Osteocyte (in vitro differentiated cells): Measurements from ENCODE around the gene TSTD2. TPM values are rescaled to one million over a fixed set of nuclear protein-coding genes. Genes with fewer than 3 reads are reported as not detected.

Experiments used
- DNase-seq: peaks from one replicate; pipeline ENCODE4 v3.0.0; 2021; ENCODE audit warnings: mixed read lengths; ENCODE audit not compliant: unreplicated experiment; ENCODE audit errors: extremely low spot score
- H3K27ac Mint-ChIP-seq: one replicate; pipeline ENCODE4 v1.8.0; 2021; ENCODE audit warnings: mild to moderate bottlenecking, mixed read lengths; ENCODE audit not compliant: unreplicated experiment
- H3K27me3 Mint-ChIP-seq: one replicate; pipeline ENCODE4 v1.8.0; 2021; ENCODE audit warnings: mixed read lengths; ENCODE audit not compliant: unreplicated experiment
- H3K36me3 Mint-ChIP-seq: one replicate; pipeline ENCODE4 v1.8.0; 2021; ENCODE audit warnings: mixed read lengths; ENCODE audit not compliant: unreplicated experiment
- H3K4me1 Mint-ChIP-seq: one replicate; pipeline ENCODE4 v1.8.0; 2021; ENCODE audit warnings: mixed read lengths; ENCODE audit not compliant: unreplicated experiment
- H3K4me3 Mint-ChIP-seq: one replicate; pipeline ENCODE4 v1.8.0; 2021; ENCODE audit warnings: mild to moderate bottlenecking, moderate library complexity, mixed read lengths; ENCODE audit not compliant: unreplicated experiment
- H3K9me3 Mint-ChIP-seq: one replicate; pipeline ENCODE4 v1.8.0; 2021; ENCODE audit warnings: mixed read lengths; ENCODE audit not compliant: unreplicated experiment
- total RNA-seq: library from RNA; stranded (reverse); gene quantifications from 2 replicates; pipeline ENCODE4 v1.2.1, GENCODE V29; 2021
- TF ChIP-seq, protein P1 (sequence below): fragments of 200-600 bp; sonication (generic); IDR thresholded peaks from 2 replicates; pipeline ENCODE4 v1.5.0; 2021; ENCODE audit warnings: antibody characterized with exemption, mild to moderate bottlenecking, moderate library complexity

The TSTD2 gene
- total RNA-seq, 1 donor from 2014 or later, result 23.3 TPM

GRCh38 chr9:97572892-97573365, 60.2 kb downstream of the TSTD2 start:
- no peaks in the 10 kb centered on the region for H3K4me1 Mint-ChIP-seq
- H3K4me3 Mint-ChIP-seq, result no peak overlapping the region
- TF ChIP-seq, protein P1, sequence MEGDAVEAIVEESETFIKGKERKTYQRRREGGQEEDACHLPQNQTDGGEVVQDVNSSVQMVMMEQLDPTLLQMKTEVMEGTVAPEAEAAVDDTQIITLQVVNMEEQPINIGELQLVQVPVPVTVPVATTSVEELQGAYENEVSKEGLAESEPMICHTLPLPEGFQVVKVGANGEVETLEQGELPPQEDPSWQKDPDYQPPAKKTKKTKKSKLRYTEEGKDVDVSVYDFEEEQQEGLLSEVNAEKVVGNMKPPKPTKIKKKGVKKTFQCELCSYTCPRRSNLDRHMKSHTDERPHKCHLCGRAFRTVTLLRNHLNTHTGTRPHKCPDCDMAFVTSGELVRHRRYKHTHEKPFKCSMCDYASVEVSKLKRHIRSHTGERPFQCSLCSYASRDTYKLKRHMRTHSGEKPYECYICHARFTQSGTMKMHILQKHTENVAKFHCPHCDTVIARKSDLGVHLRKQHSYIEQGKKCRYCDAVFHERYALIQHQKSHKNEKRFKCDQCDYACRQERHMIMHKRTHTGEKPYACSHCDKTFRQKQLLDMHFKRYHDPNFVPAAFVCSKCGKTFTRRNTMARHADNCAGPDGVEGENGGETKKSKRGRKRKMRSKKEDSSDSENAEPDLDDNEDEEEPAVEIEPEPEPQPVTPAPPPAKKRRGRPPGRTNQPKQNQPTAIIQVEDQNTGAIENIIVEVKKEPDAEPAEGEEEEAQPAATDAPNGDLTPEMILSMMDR, result no peak
- no peak for DNase-seq
- H3K9me3 Mint-ChIP-seq, result no peaks in the 10 kb centered on the region
- H3K27ac Mint-ChIP-seq, result no peak overlapping the region
- H3K36me3 Mint-ChIP-seq, result no peaks in the 10 kb centered on the region
- peaks cover 10% of the 10 kb centered on the region for H3K27me3 Mint-ChIP-seq

DNA sequence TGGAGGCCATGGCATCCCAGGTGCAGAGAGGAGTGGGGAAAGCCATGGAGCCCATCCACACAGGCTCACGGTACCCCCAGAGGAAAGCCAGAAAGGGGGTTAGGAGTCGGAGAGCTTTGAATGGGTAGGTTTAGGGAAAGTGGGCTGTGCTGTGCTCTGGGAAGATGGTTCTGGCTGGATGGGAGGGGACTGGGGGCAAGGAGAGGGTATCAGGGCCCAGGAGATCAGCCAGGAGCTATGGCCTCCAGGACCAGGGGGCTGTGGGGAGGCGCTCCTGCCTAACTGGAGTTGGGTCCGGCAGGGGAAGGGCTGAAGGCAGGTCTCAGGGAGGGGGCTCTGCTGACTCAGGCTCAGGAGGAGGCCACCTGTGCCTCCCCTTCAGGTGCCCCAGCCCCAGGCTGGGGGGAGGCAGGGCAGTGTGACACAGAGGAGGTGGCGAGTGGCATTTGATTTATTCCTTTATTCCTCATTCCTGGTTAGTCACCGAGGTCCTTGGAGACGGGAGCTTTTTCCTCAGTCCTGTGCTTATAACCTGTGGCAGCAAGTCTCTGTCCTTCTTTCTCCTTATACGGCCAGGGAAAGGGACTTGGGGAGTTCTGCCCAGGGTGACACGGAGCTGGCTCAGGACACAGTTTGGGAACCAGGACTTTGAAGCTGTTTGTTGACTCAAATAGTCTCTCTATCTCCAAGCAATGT, 60.8 kb downstream of the TSTD2 start:
- TF ChIP-seq, protein P1, result no peak
- H3K4me1 Mint-ChIP-seq, result no peaks in the 10 kb centered on the region
- no peak overlapping the region for H3K4me3 Mint-ChIP-seq
- no peak overlapping the region for H3K27ac Mint-ChIP-seq
- DNase-seq, result no peak
- H3K36me3 Mint-ChIP-seq, result no peaks in the 10 kb centered on the region
- H3K27me3 Mint-ChIP-seq, result peaks cover 12% of the 10 kb centered on the region
- H3K9me3 Mint-ChIP-seq, result no peaks in the 10 kb centered on the region

DNA sequence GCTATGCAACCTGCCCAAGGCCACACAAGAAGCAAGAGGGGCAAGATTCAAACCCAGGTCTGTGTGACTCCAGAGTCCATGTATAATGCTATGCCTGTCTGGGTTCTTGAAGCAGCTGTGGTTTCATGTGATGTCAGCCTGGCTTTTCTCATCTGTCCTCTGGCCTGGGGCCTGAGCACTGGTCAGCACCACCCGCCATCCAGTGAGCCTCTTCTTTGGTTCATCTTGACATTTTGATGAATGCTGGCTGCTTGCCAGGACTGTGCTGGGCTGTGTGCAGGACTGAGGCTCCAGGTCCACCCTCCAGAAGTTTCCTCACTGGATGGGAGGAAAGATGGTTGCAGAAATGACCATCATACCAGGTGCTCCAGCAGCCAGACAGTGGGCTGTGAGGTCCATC, 61.5 kb downstream of the TSTD2 start:
- H3K36me3 Mint-ChIP-seq, result no peaks in the 10 kb centered on the region
- H3K4me3 Mint-ChIP-seq, result no peak overlapping the region
- no peak for DNase-seq
- peaks cover 12% of the 10 kb centered on the region for H3K27me3 Mint-ChIP-seq
- no peaks in the 10 kb centered on the region for H3K4me1 Mint-ChIP-seq
- TF ChIP-seq, protein P1, result no peak
- no peaks in the 10 kb centered on the region for H3K9me3 Mint-ChIP-seq
- H3K27ac Mint-ChIP-seq, result no peak overlapping the region

- DNase-seq, result no peak
- Mint-ChIP-seq H3K4me3 (no peak overlapping the region), H3K9me3 (no peaks in the 10 kb centered on the region), H3K27ac (no peak overlapping the region), H3K27me3 (peaks cover 12% of the 10 kb centered on the region), H3K4me1 (no peaks in the 10 kb centered on the region), H3K36me3 (no peaks in the 10 kb centered on the region)
- TF ChIP-seq, protein P1, result no peak
Observed at GRCh38 chr9:97570899-97571298, 62.3 kb downstream of the TSTD2 start.

DNA sequence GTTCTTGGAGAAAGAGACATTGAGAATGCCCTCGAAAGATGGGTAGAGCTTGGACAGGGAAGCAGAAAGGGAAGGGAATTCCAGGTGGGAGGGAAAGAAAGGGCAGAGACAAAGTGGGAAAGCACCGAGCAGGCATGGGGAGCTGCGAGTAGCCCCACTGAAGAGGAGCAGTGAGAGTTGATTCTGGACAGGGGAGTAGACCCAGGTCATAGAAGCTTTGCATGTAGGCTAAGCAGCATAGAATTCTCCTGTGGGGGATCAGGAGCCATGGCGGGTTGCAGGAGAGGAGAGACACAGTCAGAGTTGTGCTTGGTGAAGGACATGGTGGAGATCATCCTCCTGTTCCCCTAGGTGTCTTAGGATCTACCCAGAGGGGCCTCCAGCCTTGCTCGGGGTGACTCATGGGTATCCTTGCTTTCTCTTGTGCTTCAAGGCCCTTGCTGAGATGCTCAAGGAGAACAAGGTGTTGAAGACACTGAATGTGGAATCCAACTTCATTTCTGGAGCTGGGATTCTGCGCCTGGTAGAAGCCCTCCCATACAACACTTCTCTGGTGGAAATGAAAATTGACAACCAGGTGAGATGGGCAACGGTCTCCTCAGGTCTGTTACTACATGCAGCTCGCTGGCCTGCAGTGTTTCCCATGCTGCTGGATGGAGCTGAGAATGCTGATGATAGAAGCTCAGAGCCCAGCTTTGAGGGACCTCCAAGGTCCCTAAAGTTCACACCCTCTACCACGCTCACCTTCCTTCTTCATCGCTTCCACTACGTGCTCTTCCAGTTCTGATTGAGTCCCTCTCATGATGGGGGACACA, 64.5 kb downstream of the TSTD2 start:
- H3K27me3 Mint-ChIP-seq, result peaks cover 14% of the 10 kb centered on the region
- DNase-seq, result no peak
- no peak overlapping the region for H3K27ac Mint-ChIP-seq
- TF ChIP-seq, protein P1, result no peak
- no peaks in the 10 kb centered on the region for H3K4me1 Mint-ChIP-seq
- no peaks in the 10 kb centered on the region for H3K36me3 Mint-ChIP-seq
- H3K9me3 Mint-ChIP-seq, result no peaks in the 10 kb centered on the region
- no peak overlapping the region for H3K4me3 Mint-ChIP-seq
